NCI-H187 (cell line): Measurements from ENCODE around the gene EFHC2.
"Not testable (repeated sequence)": the region's sequence is repeated elsewhere in the genome, so short reads cannot be mapped to it uniquely, and the experiment has no call there.

ENCODE experiments used
- DNase-seq, 2 experiments: peaks; one replicate each; lab custom pipeline; 2025; lab: John Stamatoyannopoulos, UW

Gene EFHC2

DNA sequence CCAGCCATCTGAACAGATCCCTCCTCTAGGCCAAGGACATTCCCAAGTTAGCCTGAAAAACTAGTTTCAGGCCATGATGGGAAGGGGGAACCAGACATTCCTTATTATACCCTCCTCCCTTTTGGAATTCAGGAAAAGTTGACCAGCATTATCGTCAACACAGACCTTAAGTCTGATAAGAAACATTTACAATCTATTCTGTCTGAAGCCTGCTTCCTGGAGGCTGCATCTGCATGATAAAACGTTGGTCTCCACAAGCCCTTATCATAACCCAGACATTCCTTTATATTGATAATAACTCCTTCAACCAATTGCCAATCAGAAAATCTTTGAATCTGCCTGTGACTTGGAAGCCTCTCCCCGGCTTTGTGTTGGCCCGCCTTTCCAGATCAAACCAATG lies 44.3 kb downstream of the EFHC2 start:
- DNase-seq = no peak

DNA sequence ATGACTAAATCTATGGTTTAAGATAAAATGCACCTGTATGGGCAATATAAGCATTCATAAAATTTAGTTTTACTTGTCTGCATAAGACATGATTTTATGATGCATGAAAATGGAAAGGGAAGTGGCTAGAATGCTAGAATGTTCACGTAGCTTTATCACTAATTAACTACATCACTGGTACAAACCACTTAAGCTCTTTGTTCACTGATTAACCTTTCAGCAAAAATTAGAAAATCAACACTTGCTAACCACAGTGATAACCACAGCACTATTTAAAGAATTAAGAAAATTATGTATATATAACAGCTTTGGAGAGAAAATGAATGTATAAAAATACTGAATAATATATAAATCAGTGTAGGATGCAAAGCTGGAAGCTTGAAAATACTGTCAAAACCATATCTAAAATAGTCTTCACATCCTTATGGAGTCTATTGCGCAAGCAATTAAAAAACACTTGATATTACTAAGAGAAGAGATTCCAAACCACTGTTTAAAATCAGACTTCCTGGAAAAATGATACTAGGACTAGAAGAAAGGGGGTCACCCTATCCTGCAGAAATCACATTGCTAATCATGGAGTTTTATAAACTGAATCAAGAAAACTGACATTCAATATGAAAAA lies 51.9 kb downstream of the EFHC2 start:
- DNase-seq = no peak

DNA sequence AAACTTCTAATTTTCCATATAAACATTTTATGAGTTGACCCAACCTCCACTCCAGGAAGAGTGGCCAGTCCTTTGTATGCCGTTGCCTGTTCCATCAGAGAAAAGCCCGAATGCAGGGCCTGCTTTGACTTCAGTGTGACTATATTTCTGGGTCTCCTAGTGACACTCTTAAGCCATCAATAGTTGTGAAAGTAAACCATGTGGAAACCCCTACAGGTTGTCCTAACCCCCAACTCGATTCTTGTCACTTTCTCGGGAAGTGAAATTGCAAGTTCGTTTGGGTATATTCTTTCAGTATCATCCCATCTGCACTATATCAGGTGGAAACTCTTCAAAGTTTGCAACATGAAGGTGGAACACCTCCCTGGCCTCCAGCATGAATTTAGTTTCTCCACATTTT lies 52.8 kb downstream of the EFHC2 start:
- DNase-seq = no peak

DNA sequence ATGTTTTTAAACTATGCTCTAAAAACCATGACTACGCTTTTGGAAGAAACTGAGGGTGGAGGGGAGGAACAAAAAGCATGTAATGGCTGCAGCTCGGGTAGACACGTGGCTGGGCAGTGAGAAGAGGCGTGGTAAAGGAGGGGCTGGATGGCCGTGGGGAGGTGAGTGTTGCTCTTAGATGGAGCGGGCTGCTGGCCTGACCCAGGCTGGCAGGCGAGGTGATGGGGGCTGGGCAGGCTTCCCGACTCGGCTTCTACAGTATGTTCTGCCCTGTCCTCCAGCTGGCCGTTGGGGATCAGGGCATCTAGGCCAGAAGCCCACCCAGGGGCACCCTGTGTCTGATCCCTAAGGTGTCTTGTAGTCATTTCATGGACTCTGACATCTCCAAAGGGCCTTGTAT lies 60.7 kb downstream of the EFHC2 start:
- DNase-seq = no peak

- no peak for DNase-seq
These were observed 63.4 kb downstream of the EFHC2 start for GRCh38 chrX:44280116-44280515.

DNA sequence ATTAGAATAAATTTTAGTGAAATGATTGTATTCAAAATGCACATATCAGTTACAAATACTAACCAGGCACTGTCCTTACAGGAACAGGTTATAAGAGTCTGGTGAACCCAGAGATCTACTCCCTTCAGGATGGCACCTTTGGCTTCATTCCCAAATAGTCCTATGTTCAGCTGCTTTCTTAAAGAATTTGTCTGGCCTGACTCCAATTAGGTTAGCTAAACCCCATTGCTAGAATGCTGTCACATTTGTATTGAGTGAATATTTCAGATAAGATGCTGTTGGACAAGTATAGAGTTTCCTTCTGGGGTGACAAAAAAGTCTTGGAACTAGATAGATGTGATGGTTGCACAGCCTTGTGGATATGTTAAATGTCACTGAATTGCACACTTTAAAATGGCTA lies 69.4 kb downstream of the EFHC2 start:
- no peak for DNase-seq

DNA sequence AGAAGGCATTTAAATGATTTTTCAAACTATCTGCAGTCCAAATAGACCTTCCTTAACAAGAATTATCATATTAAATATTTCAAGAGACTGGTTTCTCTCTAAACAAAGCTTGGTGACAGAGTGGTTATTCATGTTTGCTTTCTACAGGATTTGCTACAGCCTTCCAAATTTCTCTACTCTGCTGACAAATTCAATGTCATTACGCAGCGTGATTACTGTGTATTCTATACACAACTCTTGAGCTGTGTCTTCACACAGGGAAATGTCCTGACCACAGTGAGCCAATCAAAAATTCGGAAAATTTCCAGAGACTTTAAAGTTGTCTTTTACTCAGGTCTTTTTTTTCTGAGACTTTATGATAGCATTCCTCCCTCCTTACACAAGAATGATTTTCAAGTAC lies 75.6 kb downstream of the EFHC2 start:
- DNase-seq = no peak

- no peak for DNase-seq
These were observed 76.4 kb downstream of the EFHC2 start for GRCh38 chrX:44267116-44267515.

DNA sequence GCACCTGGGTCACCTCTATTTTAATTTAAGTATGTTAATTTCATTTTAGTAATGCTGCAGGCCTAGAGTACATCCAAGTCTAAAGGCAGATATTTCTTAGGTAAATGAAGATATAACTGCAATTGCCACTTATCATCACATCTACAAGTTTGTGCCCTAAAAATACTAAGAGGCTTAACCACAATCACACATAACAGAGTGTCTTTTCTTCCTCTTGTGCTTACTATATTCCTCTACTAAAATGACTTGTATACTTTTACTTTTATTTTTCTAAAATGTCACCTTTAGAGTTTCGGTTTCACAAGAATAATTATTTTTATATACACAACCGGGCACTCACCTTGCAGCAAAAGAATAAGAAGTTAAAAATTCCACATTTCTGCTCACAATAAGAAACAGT lies 77.9 kb downstream of the EFHC2 start:
- DNase-seq = no peak

- no peak for DNase-seq
These were observed 78.5 kb downstream of the EFHC2 start for GRCh38 chrX:44264936-44265335.

- no peak for DNase-seq
These were observed 82.2 kb downstream of the EFHC2 start for GRCh38 chrX:44261286-44261685.

GRCh38 chrX:44260609-44261008 lies 82.9 kb downstream of the EFHC2 start:
- no peak for DNase-seq

GRCh38 chrX:44255742-44256141 lies 87.7 kb downstream of the EFHC2 start:
- DNase-seq = not testable (repeated sequence)

- no peak for DNase-seq
These were observed 89.9 kb downstream of the EFHC2 start for GRCh38 chrX:44253575-44253942.

DNA sequence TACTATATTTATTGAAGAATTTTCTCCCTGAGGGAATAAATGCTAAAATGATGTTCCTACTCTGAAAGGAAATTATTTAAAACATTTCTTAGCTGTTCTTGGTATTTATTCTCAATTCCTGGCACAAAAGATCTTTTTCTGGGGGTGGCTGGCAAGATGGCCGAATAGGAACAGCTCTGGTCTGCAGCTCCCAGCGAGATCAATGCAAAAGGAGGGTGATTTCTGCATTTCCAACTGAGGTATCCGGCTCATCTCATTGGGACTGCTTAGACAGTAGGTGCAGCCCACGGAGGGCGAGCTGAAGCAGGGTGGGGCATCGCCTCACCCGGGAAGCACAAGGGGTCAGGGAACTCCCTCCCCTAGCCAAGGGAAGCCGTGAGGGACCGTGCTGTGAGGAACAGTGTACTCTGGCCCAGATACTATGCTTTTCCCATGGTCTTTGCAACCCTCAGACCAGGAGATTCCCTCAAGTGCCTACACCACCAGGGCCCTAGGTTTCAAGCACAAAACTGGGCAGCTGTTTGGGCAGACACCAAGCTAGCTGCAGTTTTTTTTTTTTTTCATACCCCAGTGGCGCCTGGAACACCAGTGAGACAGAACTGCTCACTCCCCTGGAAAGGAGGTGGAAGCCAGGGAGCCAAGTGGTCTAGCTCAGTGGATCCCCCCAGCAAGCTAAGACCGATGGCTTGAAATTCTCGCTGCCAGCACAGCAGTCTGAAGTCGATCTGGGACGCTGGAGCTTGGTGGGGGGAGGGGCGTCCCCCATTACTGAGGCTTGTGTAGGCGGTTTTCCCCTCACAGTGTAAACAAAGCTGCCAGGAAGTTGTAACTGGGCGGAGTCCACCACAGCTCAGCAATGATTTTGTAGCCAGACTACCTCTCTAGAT lies 90.5 kb downstream of the EFHC2 start:
- not testable (repeated sequence) for DNase-seq

GRCh38 chrX:44247468-44247867 lies 96.0 kb downstream of the EFHC2 start:
- DNase-seq = no peak

DNA sequence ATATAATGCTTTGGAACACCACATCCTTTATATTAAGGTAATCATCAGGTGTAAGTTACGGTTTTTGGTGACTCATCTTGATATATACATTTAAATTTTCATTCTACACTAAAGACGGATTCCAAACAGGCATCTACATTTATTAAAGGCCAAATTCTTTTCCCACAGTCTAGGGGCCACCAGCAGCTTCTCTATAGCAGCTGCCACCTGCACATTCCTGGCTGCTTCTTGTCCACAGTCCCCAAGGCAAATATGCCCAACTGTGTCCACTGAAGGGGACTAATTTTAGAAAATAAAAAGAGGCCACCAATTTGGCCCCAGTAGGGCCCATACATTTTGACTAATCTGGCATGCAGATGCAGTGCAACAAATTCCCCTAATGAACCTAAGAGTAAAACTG lies 96.6 kb downstream of the EFHC2 start:
- DNase-seq = no peak

DNA sequence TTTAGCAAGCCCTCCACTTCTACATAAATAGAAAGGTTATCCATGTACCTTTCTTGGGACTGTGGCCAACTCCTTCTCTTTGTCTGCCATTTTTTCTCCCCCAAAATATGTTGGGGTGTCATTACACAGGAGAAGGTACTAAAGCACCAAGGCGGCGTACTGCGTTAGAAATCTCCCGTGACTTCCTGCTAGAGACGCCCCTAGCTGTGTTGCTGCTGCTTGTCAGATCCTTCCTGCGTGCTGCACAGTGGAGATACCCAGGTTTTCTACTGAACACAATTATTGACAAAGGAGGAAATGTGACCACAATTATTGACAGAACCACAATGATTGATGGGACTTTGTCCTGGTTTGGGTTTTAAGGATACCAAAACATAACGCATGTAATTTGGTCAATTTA lies 97.7 kb downstream of the EFHC2 start:
- DNase-seq = no peak

- no peak for DNase-seq
These were observed 99.5 kb downstream of the EFHC2 start for GRCh38 chrX:44244008-44244407.

DNA sequence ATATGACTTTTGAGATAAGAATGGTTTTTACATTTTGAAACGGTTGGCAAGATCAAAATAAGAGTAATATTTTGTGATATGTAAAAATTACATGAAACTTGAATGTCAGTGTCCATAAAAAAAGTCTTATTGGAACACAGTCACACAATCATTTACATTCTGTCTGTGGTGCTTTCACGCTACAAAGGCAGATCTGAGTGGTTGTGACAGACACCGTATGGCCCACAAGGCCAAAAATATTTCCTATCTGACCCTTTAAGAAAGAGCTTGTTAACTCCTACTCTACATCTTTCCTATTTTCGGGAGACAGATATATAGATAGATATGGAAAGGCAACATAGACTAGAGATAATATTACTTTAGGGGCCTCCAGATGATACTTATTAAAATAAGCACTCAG lies 101.9 kb downstream of the EFHC2 start:
- no peak for DNase-seq

- DNase-seq = no peak
These were observed 103.4 kb downstream of the EFHC2 start for GRCh38 chrX:44240036-44240435.

DNA sequence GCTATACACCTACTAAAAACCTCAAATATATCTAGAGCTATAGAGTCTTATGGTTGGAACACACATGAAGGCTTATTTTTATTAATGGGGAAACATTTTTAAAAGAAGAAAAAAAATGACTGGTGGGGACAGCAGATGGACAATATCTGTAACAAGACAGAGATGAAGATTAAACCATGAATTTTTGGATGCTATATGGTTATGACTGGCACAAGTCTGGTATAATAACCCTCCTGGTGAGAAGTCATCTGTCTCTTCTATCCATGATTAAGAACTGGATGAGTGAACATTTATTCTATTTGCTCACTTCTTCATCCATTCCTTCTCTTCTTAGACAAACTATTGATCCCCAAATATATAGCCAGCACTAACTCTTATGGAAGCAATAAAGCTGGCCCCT lies 104.4 kb downstream of the EFHC2 start:
- no peak for DNase-seq

DNA sequence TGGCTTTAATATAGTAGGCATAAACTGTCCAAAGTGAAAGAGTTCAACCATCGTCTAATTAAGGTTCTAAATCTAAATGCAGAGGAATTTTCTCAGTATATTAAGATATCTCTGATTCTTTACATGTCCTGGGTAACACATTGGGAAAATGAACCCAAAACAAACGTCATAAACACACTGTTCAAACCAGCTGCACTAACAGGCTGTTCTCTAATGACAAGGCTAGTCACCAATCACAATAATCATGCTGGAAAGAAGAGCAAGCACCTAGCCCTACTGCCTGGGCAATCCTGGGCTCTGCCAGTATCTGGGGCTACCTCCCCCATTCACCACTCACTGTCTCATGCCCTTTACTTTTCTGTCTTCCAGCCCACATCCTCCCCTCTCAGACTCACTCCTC lies 107.9 kb downstream of the EFHC2 start:
- no peak for DNase-seq

DNA sequence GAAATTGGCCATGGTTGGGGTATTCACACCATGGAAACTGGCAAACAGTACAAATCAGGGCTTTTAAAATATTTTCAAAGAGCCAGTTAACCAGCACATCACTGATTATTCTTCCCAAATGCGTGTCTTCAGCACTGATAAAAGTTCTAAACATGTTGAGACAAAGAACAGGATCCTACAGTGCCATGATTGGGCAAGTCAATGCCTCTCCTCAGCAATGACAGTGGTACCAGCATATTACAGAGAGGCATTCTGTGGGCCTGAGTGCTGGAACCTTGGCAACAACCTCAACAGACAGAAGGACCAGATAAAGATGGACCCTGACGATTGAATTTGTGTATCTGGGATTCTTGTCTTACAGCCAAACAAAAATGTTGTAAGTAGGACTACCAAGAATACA lies 108.9 kb downstream of the EFHC2 start:
- no peak for DNase-seq
